ENCODE measurements around the gene B4GALT6.

GRCh38 chr18:31575515-31576257 lies 108.7 kb downstream of the B4GALT6 start:
- no peak for TF ChIP-seq EGR1 (IDR thresholded peaks at IDR 0.05; ENCODE audit: borderline replicate concordance, low read depth, low read length)
- no peak for TF ChIP-seq MAFK (IDR thresholded peaks at IDR 0.05; ENCODE audit: low read depth, low read length)
- no peak for TF ChIP-seq RAD21 (IDR thresholded peaks at IDR 0.05 in 1 of 2, conservative IDR thresholded peaks at IDR 0.05 in 1 of 2; ENCODE audit: low read depth in 2 of 2, low read length in 2 of 2)
- TF ChIP-seq CHD1 (IDR thresholded peaks at IDR 0.05; ENCODE audit: low read depth, low read length): no peak
- no peak for TF ChIP-seq SRF (IDR thresholded peaks at IDR 0.05; ENCODE audit: low read depth, low read length)
- TF ChIP-seq, protein P1, sequence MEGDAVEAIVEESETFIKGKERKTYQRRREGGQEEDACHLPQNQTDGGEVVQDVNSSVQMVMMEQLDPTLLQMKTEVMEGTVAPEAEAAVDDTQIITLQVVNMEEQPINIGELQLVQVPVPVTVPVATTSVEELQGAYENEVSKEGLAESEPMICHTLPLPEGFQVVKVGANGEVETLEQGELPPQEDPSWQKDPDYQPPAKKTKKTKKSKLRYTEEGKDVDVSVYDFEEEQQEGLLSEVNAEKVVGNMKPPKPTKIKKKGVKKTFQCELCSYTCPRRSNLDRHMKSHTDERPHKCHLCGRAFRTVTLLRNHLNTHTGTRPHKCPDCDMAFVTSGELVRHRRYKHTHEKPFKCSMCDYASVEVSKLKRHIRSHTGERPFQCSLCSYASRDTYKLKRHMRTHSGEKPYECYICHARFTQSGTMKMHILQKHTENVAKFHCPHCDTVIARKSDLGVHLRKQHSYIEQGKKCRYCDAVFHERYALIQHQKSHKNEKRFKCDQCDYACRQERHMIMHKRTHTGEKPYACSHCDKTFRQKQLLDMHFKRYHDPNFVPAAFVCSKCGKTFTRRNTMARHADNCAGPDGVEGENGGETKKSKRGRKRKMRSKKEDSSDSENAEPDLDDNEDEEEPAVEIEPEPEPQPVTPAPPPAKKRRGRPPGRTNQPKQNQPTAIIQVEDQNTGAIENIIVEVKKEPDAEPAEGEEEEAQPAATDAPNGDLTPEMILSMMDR (IDR thresholded peaks at IDR 0.05; ENCODE audit: control extremely low read depth in 1 of 3, insufficient read depth in 1 of 3, low read depth in 1 of 3, low read length in 3 of 3): no peak
- TF ChIP-seq POLR2A (IDR thresholded peaks at IDR 0.05; ENCODE audit: control extremely low read depth in 1 of 2, low read depth in 2 of 2, low read length in 2 of 2): no peak
- no peak for TF ChIP-seq POLR2AphosphoS5 (IDR thresholded peaks at IDR 0.05; ENCODE audit: low read depth, low read length)

Data from H1 (cell line).